Measurements from ENCODE around the gene GAD1. TPM values are rescaled to one million over a fixed set of nuclear protein-coding genes. Genes with fewer than 3 reads are reported as not detected.

Gene GAD1
- total and polyA plus RNA-seq, 2 donors (not counting 3 experiments of a cell fraction or from before 2014, with no cell fraction given) = 0.60 to 0.62 TPM

DNA sequence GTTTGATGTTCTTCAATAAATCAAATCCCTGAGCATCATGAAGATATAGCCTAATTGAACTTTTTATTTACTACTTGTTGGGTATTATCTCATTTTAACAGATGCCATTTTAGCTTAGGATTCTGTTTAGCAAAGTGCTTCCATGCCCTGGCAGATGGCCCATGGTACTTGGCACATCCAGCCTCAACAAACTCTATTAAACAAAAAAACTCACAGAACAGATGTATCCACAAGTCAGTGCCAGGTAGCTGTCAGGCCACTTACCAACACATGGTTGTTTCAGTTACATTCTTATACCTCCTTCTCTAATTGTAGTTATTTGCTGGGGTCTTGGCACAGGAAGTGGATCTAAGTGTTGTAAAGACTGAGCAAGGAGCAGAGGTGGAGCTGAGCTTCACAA lies 29.6 kb downstream of the GAD1 start:
- no TSS peak for BruUV-seq (replicated peaks)
- FAIRE-seq (no peak), DNase-seq (ENCODE audit: low read depth, low spot score) (no peak)
- Histone ChIP-seq H3K9me1 (replicated peaks; ENCODE audit: control insufficient read depth, extremely low read depth, insufficient read depth, low read length) (no peaks in the 10 kb centered on the region), H3K36me3 (ENCODE audit: control insufficient read depth in 2 of 2, extremely low read depth in 1 of 2, insufficient read depth in 2 of 2, low read length in 2 of 2) (no peaks in the 10 kb centered on the region), H3K9ac (replicated peaks; ENCODE audit: extremely low read depth, insufficient read depth, low read length) (no peak overlapping the region), H3K27me3 (ENCODE audit: control insufficient read depth in 2 of 2, insufficient read depth in 2 of 2, low read length in 2 of 2) (peaks cover 0 to 4% of the 10 kb centered on the region in 2 experiments), H4K20me1 (replicated peaks; ENCODE audit: control insufficient read depth, extremely low read depth, insufficient read depth, low read length) (no peaks in the 10 kb centered on the region), H3K4me1 (ENCODE audit: control insufficient read depth, extremely low read depth, insufficient read depth, low read length) (peaks cover 8% of the 10 kb centered on the region), H3K27ac (ENCODE audit: insufficient read depth, low read depth, low read length) (no peak overlapping the region), H3K4me2 (ENCODE audit: insufficient read depth, low read length) (no peak overlapping the region), H3K79me2 (ENCODE audit: control insufficient read depth, insufficient read depth, low read length) (no peaks in the 10 kb centered on the region), H2AFZ (ENCODE audit: low read depth, low read length) (no peak overlapping the region), H3K9me3 (replicated peaks; ENCODE audit: control insufficient read depth, insufficient read depth, low read length) (no peaks in the 10 kb centered on the region), H3K4me3 (replicated peaks in 1 of 3; ENCODE audit: insufficient read depth in 1 of 3, low read depth in 1 of 3, low read length in 3 of 3) (no peak overlapping the region)
- POLR2A ChIA-PET = no interaction called here
- TF ChIP-seq POLR2AphosphoS5 (IDR thresholded peaks at IDR 0.05; ENCODE audit: insufficient read depth, low read depth, low read length) = no peak
- TF ChIP-seq, protein P1, sequence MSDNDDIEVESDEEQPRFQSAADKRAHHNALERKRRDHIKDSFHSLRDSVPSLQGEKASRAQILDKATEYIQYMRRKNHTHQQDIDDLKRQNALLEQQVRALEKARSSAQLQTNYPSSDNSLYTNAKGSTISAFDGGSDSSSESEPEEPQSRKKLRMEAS (IDR thresholded peaks at IDR 0.05; ENCODE audit: insufficient read depth, insufficient read length) = no peak
- TF ChIP-seq, protein P2, sequence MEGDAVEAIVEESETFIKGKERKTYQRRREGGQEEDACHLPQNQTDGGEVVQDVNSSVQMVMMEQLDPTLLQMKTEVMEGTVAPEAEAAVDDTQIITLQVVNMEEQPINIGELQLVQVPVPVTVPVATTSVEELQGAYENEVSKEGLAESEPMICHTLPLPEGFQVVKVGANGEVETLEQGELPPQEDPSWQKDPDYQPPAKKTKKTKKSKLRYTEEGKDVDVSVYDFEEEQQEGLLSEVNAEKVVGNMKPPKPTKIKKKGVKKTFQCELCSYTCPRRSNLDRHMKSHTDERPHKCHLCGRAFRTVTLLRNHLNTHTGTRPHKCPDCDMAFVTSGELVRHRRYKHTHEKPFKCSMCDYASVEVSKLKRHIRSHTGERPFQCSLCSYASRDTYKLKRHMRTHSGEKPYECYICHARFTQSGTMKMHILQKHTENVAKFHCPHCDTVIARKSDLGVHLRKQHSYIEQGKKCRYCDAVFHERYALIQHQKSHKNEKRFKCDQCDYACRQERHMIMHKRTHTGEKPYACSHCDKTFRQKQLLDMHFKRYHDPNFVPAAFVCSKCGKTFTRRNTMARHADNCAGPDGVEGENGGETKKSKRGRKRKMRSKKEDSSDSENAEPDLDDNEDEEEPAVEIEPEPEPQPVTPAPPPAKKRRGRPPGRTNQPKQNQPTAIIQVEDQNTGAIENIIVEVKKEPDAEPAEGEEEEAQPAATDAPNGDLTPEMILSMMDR (IDR thresholded peaks at IDR 0.05; ENCODE audit: extremely low read depth in 1 of 2, insufficient read depth in 1 of 2, low read depth in 1 of 2, low read length in 2 of 2) = no peak
- CTCF ChIA-PET = interaction anchor here (0.8 to 3.3 kb wide), 2 partner anchors 23 to 26 kb away, joined by 3 to 12 read pairs; no protein-coding TSS in a partner anchor
- intact Hi-C loops (cut with micrococcal nuclease) (no loop called here), dilution Hi-C loops (cut with MboI; ENCODE audit: extremely low pct_ligation_motif_present, low sequenced_read_pairs) (no loop called here)

DNA sequence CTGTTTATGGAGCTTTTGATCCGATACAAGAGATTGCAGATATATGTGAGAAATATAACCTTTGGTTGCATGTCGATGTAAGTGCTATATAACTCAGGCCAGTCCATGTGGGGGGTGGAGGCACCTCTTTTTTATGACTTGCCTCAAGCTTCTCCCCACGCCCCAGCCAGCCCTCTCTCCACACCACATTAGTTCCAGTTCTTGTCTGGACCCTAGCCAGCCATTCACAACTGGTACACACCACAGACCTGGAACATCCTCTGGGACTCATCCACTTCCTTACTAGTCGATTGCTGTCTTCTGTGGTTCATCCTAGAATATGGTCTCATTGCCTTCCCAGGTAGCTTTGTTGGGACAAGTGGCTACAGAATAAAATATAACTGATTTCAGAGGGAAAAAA lies 31.0 kb downstream of the GAD1 start:
- POLR2A ChIA-PET = interaction anchor here (0.7 kb wide), 1 partner anchor 1566 kb away, joined by 12 read pairs; no protein-coding TSS in a partner anchor
- no peaks in the 10 kb centered on the region for H3K36me3 ChIP-seq (ENCODE audit: control insufficient read depth in 2 of 2, extremely low read depth in 1 of 2, insufficient read depth in 2 of 2, low read length in 2 of 2)
- BruUV-seq (replicated peaks) = no TSS peak
- no peak overlapping the region for H2AFZ ChIP-seq (ENCODE audit: low read depth, low read length)
- TF ChIP-seq MYC (IDR thresholded peaks at IDR 0.05; ENCODE audit: low read depth, low read length) = no peak
- no peak for TF ChIP-seq GATA2 (IDR thresholded peaks at IDR 0.05; ENCODE audit: insufficient read depth, insufficient read length, low read depth, low read length)
- TF ChIP-seq EZH2 (IDR thresholded peaks at IDR 0.05; ENCODE audit: borderline replicate concordance, low read depth, low read length, severe bottlenecking) = no peak
- TF ChIP-seq JUN (IDR thresholded peaks at IDR 0.05; ENCODE audit: borderline replicate concordance, insufficient read depth, insufficient read length, low read depth) = no peak
- no peak for TF ChIP-seq POLR2A (IDR thresholded peaks at IDR 0.05; ENCODE audit: low read depth, low read length)
- no peak for TF ChIP-seq POLR2AphosphoS5 (IDR thresholded peaks at IDR 0.05; ENCODE audit: insufficient read depth, low read depth, low read length)
- TF ChIP-seq, protein P2 (IDR thresholded peaks at IDR 0.05; ENCODE audit: extremely low read depth in 1 of 2, insufficient read depth in 1 of 2, low read depth in 1 of 2, low read length in 2 of 2) = no peak
- no peak for TF ChIP-seq FOS (IDR thresholded peaks at IDR 0.05; ENCODE audit: borderline replicate concordance, insufficient read depth, low read length)
- TF ChIP-seq, protein P1 (IDR thresholded peaks at IDR 0.05; ENCODE audit: insufficient read depth, insufficient read length) = no peak
- peaks cover 2 to 8% of the 10 kb centered on the region in 2 experiments for H3K27me3 ChIP-seq (ENCODE audit: control insufficient read depth in 2 of 2, insufficient read depth in 2 of 2, low read length in 2 of 2)
- peaks cover 8% of the 10 kb centered on the region for H3K4me1 ChIP-seq (ENCODE audit: control insufficient read depth, extremely low read depth, insufficient read depth, low read length)
- H3K9me1 ChIP-seq (replicated peaks; ENCODE audit: control insufficient read depth, extremely low read depth, insufficient read depth, low read length) = no peaks in the 10 kb centered on the region
- H3K9ac ChIP-seq (replicated peaks; ENCODE audit: extremely low read depth, insufficient read depth, low read length) = no peak overlapping the region
- H3K4me2 ChIP-seq (ENCODE audit: insufficient read depth, low read length) = no peak overlapping the region
- CTCF ChIA-PET = interaction anchor here (3.3 kb wide), 1 partner anchor 25 kb away, joined by 12 read pairs; no protein-coding TSS in a partner anchor
- DNase-seq (ENCODE audit: low read depth, low spot score) (no peak), FAIRE-seq (no peak)
- no peak overlapping the region for H3K27ac ChIP-seq (ENCODE audit: insufficient read depth, low read depth, low read length)
- H3K9me3 ChIP-seq (replicated peaks; ENCODE audit: control insufficient read depth, insufficient read depth, low read length) = no peaks in the 10 kb centered on the region
- no peaks in the 10 kb centered on the region for H3K79me2 ChIP-seq (ENCODE audit: control insufficient read depth, insufficient read depth, low read length)
- H3K4me3 ChIP-seq (replicated peaks in 1 of 3; ENCODE audit: insufficient read depth in 1 of 3, low read depth in 1 of 3, low read length in 3 of 3) = no peak overlapping the region
- H4K20me1 ChIP-seq (replicated peaks; ENCODE audit: control insufficient read depth, extremely low read depth, insufficient read depth, low read length) = no peaks in the 10 kb centered on the region
- dilution Hi-C loops (cut with MboI; ENCODE audit: extremely low pct_ligation_motif_present, low sequenced_read_pairs) (no loop called here), intact Hi-C loops (cut with micrococcal nuclease) (no loop called here)
